D721Med (cell line): ENCODE measurements around the gene KIFAP3.
"Not testable (repeated sequence)": the region's sequence is repeated elsewhere in the genome, so short reads cannot be mapped to it uniquely, and the experiment has no call there.

Experiments
- DNase-seq: peaks from one replicate; pipeline ENCODE4 v3.0.0; 2011; ENCODE audit warnings: low spot score; ENCODE audit not compliant: insufficient read length
- FAIRE-seq: peaks from 2 replicates; lab custom pipeline; 2011; peaks lifted over from hg19 to GRCh38; lab: Jason Lieb, UNC
- TF ChIP-seq, protein P1 (sequence below): IDR thresholded peaks from 2 replicates; pipeline ENCODE4 v1.5.1; 2012; ENCODE audit warnings: mild to moderate bottlenecking, control low read depth; ENCODE audit not compliant: insufficient read depth; ENCODE audit errors: missing control alignments

KIFAP3 gene

DNA sequence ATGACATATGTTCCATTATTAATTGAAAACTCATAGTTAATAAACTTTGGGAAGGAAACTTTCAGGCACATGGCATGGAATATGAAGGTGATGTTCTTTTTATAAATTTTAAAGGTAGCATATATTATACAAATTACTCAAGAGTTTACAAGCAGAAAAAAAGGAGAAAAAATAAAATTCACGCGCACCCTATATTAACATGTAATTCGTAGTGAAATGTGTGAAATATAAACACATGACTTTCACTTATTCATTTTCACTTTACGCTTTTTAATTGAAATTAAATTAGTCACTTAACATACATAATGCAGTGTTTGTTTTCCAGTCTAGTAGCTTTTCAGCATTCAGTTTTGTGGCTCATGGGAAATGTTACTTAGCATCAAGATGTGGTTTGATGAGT lies 153.4 kb downstream of the KIFAP3 start:
- FAIRE-seq: no peak
- no peak for DNase-seq
- TF ChIP-seq, protein P1, sequence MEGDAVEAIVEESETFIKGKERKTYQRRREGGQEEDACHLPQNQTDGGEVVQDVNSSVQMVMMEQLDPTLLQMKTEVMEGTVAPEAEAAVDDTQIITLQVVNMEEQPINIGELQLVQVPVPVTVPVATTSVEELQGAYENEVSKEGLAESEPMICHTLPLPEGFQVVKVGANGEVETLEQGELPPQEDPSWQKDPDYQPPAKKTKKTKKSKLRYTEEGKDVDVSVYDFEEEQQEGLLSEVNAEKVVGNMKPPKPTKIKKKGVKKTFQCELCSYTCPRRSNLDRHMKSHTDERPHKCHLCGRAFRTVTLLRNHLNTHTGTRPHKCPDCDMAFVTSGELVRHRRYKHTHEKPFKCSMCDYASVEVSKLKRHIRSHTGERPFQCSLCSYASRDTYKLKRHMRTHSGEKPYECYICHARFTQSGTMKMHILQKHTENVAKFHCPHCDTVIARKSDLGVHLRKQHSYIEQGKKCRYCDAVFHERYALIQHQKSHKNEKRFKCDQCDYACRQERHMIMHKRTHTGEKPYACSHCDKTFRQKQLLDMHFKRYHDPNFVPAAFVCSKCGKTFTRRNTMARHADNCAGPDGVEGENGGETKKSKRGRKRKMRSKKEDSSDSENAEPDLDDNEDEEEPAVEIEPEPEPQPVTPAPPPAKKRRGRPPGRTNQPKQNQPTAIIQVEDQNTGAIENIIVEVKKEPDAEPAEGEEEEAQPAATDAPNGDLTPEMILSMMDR: no peak

DNA sequence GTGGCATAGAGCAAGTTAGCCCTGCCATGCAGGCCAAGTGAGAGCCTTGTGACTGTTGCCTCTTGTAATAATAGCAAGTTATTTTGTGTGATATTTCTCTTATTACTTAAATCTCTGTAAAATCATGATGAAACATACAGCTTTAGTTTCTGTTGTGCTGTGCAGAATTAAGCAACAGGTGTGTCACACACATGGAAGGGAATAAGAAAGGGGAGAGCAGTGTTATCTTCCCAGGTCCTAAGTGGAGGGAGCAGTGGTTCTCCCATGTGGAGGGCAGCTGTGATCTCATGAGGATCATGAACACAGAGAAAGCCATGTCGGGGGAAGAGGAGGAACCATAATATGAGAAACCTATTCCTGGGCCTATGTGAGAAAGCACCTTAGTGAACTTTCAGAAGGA lies 155.6 kb downstream of the KIFAP3 start:
- TF ChIP-seq, protein P1: no peak
- DNase-seq (no peak), FAIRE-seq (no peak)

DNA sequence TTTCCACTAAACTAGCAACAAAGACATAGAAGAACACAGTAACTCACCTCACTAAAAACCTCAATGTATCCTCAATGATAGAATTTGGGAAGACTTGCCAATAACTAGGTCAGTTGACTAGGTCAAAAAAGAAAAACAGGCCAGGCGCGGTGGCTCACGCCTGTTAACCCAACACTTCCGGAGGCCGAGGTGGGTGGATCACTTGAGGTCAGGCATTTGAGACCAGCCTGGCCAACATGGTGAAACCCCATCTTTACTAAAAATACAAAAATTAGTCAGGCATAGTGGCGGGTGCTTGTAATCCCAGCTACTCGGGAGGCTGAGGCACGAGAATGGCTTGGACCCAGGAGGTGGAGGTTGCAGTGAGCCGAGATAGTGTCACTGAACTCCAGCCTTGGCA lies 156.3 kb downstream of the KIFAP3 start:
- not testable (repeated sequence) for FAIRE-seq, DNase-seq

DNA sequence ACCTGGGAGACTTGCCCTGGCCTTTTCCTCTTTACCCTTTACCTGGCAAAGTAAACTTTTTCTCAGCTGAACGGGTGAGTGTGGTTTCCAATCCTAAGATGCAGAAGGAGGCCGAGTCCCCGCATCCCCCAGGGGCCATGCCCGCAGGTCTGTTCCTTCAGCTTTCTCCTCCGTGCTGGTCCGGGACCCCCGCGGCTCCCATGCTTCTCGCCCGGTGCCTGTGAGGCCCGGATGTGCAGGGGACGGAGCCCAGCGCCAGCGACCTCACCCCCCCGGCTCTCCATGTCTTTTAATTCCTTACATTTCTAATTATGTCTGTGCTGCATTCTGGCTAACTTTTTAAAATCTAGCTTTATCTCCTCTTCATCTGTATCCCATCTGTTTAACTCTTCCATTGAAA lies 159.3 kb downstream of the KIFAP3 start:
- TF ChIP-seq, protein P1: no peak
- FAIRE-seq (no peak), DNase-seq (no peak)

DNA sequence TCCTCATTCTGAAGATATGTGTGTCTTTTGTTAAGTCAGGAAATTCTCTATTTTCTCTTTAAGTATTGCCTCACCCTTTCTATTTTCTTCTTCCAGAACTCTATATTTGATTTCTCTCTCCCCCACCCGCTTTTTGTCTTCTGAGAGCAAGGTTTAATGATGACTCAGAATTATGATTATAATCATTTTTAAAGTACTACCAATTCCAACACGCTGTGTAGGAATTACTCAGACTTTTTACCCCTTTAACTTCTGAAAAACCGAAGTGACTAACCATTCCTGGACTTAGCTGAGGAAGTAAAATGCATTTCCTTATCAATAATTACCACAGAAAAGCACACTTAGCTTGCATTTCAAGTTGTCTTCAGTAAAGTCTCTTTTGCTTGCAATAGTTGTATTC lies 160.0 kb downstream of the KIFAP3 start:
- TF ChIP-seq, protein P1: no peak
- DNase-seq (no peak), FAIRE-seq (no peak)

DNA sequence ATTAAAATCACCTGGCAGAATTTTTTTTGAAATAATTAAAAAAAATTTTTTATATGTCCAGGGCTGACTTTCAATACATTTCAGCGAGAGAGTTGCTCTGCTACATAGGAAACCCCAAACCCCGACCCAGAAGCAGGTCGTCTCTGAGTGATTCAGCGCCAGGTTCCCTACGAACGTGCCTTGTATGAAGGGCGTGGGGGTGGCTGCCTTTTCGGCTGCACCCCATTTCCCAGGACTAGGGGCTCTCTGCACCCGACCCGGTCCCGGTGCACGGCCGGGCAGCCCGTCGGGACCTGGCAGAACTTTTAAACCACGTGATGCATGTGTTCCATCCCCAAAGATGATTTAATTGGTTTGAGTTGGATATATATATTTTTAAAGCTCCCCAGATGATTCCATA lies 165.0 kb downstream of the KIFAP3 start:
- DNase-seq (no peak), FAIRE-seq (no peak)
- TF ChIP-seq, protein P1: no peak

DNA sequence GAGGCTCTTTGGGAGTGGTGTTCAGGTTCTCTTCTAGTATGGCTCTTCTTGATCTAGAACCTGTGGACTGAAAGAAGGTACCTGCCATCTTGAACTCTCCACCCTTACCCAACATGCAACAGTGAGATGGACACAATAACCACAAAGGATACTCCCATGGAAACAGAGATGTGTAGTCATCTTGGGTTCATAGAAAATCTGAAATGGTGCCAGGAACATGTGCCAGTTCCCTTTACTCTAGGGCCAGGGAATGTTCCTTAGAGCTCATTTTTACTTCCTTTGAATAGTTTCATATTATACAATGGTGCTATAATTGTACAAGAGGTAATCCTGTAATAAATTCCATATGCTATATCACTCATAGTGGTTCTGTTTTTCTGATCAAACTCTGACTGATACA lies 167.6 kb downstream of the KIFAP3 start:
- TF ChIP-seq, protein P1: no peak
- FAIRE-seq (no peak), DNase-seq (no peak)

DNA sequence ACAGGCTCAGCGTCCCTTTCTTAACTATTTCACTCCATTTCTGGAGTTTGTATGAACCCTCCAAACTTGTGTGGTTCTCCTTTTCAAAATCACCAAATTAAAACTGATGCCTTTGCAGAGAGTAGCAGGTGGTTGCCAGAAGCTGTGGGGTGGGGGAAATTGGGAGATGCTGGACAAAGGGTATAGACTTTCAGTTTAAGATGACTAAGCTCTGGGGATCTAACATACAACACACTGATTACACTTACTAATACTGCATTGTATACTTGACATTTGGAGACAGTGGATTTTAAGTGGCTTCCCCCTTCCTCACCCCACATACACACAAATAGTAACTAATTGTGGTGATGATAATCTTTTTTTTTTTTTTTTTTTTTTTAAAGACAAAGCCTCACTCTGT lies 169.7 kb downstream of the KIFAP3 start:
- DNase-seq: no peak
- no peak for FAIRE-seq
- TF ChIP-seq, protein P1: no peak
